ENCODE measurements around the gene GP5. TPM values are rescaled to one million over a fixed set of nuclear protein-coding genes. Genes with fewer than 3 reads are reported as not detected.

GP5 gene
- total RNA-seq, 2 donors from 2014 or later, result 0.09 to 0.13 TPM

DNA sequence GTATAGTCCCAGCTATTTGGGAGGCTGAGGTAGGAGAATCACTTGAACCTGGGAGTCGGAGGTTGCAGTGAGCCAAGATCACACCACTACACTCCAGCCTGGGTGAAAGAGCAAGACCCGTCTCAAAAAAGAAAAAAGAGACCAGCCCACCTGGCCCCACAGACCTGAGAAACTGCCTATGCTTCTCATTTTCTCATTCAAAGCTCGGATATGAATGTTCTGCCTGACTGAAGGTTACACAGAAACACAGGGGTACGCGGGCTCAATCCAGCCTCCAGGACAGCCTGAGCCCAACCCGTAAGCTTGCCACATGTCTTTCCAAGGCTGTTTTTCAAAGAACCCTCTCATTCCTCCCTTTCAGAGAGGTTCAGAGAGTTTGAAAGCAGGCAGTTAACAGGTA is 19.8 kb downstream of the GP5 start:
- Histone ChIP-seq H3K27ac (ENCODE audit: low read depth, low read length) (peak overlapping the region; percentile 8), H3K36me3 (ENCODE audit: control insufficient read depth, insufficient read depth, low read length) (no peaks in the 10 kb centered on the region), H3K4me3 (ENCODE audit: low read length) (no peak overlapping the region), H3K4me1 (ENCODE audit: control insufficient read depth, insufficient read depth, low read length) (peaks cover 13% of the 10 kb centered on the region), H3K9ac (ENCODE audit: extremely low read depth, low read length, poor library complexity, severe bottlenecking) (no peak overlapping the region), H3K27me3 (ENCODE audit: control insufficient read depth, insufficient read depth, low read length, poor library complexity, severe bottlenecking) (peaks cover 24% of the 10 kb centered on the region), H3K9me3 (ENCODE audit: control insufficient read depth, low read length) (no peaks in the 10 kb centered on the region)
- TF ChIP-seq, protein P1, sequence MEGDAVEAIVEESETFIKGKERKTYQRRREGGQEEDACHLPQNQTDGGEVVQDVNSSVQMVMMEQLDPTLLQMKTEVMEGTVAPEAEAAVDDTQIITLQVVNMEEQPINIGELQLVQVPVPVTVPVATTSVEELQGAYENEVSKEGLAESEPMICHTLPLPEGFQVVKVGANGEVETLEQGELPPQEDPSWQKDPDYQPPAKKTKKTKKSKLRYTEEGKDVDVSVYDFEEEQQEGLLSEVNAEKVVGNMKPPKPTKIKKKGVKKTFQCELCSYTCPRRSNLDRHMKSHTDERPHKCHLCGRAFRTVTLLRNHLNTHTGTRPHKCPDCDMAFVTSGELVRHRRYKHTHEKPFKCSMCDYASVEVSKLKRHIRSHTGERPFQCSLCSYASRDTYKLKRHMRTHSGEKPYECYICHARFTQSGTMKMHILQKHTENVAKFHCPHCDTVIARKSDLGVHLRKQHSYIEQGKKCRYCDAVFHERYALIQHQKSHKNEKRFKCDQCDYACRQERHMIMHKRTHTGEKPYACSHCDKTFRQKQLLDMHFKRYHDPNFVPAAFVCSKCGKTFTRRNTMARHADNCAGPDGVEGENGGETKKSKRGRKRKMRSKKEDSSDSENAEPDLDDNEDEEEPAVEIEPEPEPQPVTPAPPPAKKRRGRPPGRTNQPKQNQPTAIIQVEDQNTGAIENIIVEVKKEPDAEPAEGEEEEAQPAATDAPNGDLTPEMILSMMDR (conservative IDR thresholded peaks at IDR 0.05), result no peak
- 91 to 94% methylated on average over 3 to 6 of the region's 6 CpGs for WGBS, 2 experiments (ENCODE audit: insufficient coverage in 1 of 2, insufficient read length in 1 of 2)
- Mint-ChIP-seq H3K4me3 (no peak overlapping the region), H3K9me3 (no peaks in the 10 kb centered on the region), H3K27ac (no peak overlapping the region), H3K36me3 (ENCODE audit: low read depth) (no peaks in the 10 kb centered on the region), H3K4me1 (peaks cover 30% of the 10 kb centered on the region), H3K27me3 (ENCODE audit: insufficient read depth) (peaks cover 37% of the 10 kb centered on the region)
- DNase-seq, result peak; percentile 34

DNA sequence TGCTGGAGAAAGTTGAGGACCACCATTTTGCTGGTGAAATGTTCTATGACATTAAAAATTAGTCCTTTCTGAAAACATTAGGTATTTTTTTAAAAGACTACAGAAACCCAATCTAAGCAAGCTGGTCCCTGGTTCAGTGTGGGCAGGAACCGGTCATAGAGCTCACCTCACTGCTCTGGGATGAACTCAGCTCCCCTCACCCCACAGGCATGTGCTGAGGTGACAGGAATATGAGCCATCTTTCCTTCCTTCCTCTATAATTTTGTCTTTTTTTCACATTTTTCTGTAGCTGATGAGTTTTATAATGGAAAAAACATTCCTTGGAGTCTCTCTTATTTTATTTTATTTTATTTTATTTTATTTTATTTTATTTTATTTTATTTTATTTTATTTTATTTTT is 21.4 kb downstream of the GP5 start:
- Histone ChIP-seq H3K36me3 (ENCODE audit: control insufficient read depth, insufficient read depth, low read length) (no peaks in the 10 kb centered on the region), H3K4me3 (ENCODE audit: low read length) (no peak overlapping the region), H3K4me1 (ENCODE audit: control insufficient read depth, insufficient read depth, low read length) (peaks cover 5% of the 10 kb centered on the region), H3K9ac (ENCODE audit: extremely low read depth, low read length, poor library complexity, severe bottlenecking) (no peak overlapping the region), H3K27me3 (ENCODE audit: control insufficient read depth, insufficient read depth, low read length, poor library complexity, severe bottlenecking) (peaks cover 19% of the 10 kb centered on the region), H3K27ac (ENCODE audit: low read depth, low read length) (no peak overlapping the region), H3K9me3 (ENCODE audit: control insufficient read depth, low read length) (no peaks in the 10 kb centered on the region)
- peaks cover 27% of the 10 kb centered on the region for H3K27me3 Mint-ChIP-seq (ENCODE audit: insufficient read depth)
- TF ChIP-seq, protein P1 (conservative IDR thresholded peaks at IDR 0.05), result no peak
- H3K9me3 Mint-ChIP-seq, result no peaks in the 10 kb centered on the region
- H3K36me3 Mint-ChIP-seq (ENCODE audit: low read depth), result no peaks in the 10 kb centered on the region
- peaks cover 16% of the 10 kb centered on the region for H3K4me1 Mint-ChIP-seq
- no peak overlapping the region for H3K27ac Mint-ChIP-seq
- no peak overlapping the region for H3K4me3 Mint-ChIP-seq
- WGBS, 2 experiments (ENCODE audit: insufficient coverage in 1 of 2, insufficient read length in 1 of 2), result 90% methylated on average over 1 of the region's 1 CpG; no CpG with 5 or more reads in 1 of the 2 experiments
- DNase-seq, result no peak

DNA sequence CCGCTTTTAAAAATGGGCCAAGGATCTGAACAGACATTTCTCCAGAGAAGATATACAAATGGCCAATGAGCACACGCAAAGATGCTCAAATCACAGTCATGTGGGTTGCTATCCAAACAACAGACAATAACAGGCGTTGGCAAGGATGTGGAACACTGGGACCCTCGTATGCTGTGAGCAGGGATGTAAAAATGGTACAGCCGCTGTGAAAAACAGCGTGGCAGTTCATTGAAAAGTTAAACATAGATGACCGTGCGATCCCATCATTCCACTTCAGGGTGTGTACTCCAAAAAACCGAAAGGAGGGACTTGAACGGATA is 22.9 kb downstream of the GP5 start:
- peaks cover 19% of the 10 kb centered on the region for H3K27me3 ChIP-seq (ENCODE audit: control insufficient read depth, insufficient read depth, low read length, poor library complexity, severe bottlenecking)
- WGBS, 2 experiments (ENCODE audit: insufficient coverage in 1 of 2, insufficient read length in 1 of 2), result 89 to 93% methylated on average over 10 of the region's 10 CpGs

More for the DNA sequence above, 22.9 kb downstream of the GP5 start:
- Mint-ChIP-seq H3K4me1 (peaks cover 12% of the 10 kb centered on the region), H3K27me3 (ENCODE audit: insufficient read depth) (peaks cover 18% of the 10 kb centered on the region), H3K9me3 (no peaks in the 10 kb centered on the region), H3K4me3 (no peak overlapping the region), H3K36me3 (ENCODE audit: low read depth) (no peaks in the 10 kb centered on the region), H3K27ac (no peak overlapping the region)
- H3K4me3 ChIP-seq (ENCODE audit: low read length), result no peak overlapping the region
- no peak overlapping the region for H3K27ac ChIP-seq (ENCODE audit: low read depth, low read length)
- TF ChIP-seq, protein P1 (conservative IDR thresholded peaks at IDR 0.05), result no peak
- no peaks in the 10 kb centered on the region for H3K4me1 ChIP-seq (ENCODE audit: control insufficient read depth, insufficient read depth, low read length)
- no peaks in the 10 kb centered on the region for H3K36me3 ChIP-seq (ENCODE audit: control insufficient read depth, insufficient read depth, low read length)
- DNase-seq, result no peak
- H3K9ac ChIP-seq (ENCODE audit: extremely low read depth, low read length, poor library complexity, severe bottlenecking), result no peak overlapping the region
- no peaks in the 10 kb centered on the region for H3K9me3 ChIP-seq (ENCODE audit: control insufficient read depth, low read length)
